ENCODE data around the gene STPG2. TPM values are rescaled to one million over a fixed set of nuclear protein-coding genes. Genes with fewer than 3 reads are reported as not detected.
A peak's percentile ranks its signal among the peaks of the same experiment; 100 is the strongest.
"Not testable (repeated sequence)": the region's sequence is repeated elsewhere in the genome, so short reads cannot be mapped to it uniquely, and the experiment has no call there.

The STPG2 gene
- polyA plus RNA-seq, 4 donors = 0.38 to 0.81 (median 0.50) TPM

- no peak for DNase-seq (ENCODE audit: low read depth in 4 of 4, low spot score in 2 of 4)
Observed at GRCh38 chr4:97662133-97662532, 481.1 kb downstream of the STPG2 start.

DNA sequence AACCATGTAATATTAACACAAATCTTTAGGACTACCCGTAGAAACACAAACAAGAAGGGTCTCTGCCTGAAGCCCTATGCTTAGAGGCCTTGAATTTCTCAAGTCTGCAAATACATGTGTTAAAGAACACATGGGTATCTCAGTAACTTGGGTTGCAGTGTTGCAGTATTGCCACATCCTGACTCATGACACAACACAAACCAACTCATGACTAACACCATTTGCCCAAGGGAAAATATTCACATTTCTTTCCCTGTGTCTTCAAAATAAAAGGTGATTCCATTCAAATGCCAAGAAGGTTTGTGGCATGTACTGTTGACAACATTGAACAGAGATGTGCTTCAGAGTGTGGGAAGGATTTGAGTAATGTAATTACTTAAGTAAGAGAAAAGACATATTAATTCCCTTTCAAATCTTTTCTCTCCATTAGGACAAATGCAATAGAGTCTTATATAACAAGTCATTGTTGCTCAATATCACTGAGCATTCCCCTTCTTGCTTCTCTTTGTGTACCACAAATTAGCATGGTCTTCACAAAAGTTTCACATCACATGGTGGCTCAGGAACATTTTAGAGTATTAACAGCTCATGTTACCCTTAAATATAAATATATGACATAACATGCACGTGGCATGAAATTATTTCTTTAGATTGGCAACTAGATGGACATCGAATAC, 487.1 kb downstream of the STPG2 start:
- no peak for DNase-seq (ENCODE audit: low read depth in 4 of 4, low spot score in 2 of 4)

GRCh38 chr4:97653701-97654100, 489.6 kb downstream of the STPG2 start:
- no peak for DNase-seq (ENCODE audit: low read depth in 4 of 4, low spot score in 2 of 4)

- DNase-seq (ENCODE audit: low read depth in 4 of 4, low spot score in 2 of 4) = peak in 1 of 4 donors; percentile 19
Observed at GRCh38 chr4:97646997-97647396, 496.3 kb downstream of the STPG2 start.

DNA sequence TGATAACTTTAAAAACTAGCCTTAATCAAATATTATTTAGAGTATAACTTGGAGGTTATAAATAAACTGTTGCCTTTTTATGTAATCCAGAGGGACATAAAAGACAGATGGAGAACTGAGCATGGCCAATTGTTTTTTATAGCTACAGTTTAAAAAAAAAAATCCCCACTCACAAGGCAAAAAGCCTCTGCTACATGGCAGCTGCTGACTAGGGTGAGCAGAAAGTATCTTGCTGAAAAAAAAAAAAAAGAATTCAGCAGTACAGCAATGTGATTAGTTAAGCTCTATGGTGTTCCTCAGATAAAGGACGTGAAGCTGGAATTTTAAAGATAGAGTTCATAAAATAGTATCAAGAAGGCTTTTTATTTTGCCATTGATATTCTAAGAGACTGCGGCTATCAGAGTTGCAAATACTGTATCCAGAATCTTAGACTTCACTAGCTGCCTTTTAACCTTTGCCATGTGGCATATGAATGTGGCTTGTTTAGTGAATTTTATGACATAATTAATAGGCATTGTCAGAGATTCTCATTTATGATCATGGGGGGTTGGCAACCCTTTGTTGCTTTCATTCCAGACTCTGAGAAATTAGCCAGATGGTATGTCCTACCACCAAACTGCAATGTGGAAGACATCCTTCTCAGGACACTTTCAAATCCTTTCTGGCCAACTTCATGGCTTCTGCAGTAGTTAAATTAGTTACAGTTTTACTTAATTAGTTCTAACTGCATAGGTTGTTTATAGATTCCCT, 498.0 kb downstream of the STPG2 start:
- no peak for DNase-seq (ENCODE audit: low read depth in 4 of 4, low spot score in 2 of 4)

- DNase-seq (ENCODE audit: low read depth in 4 of 4, low spot score in 2 of 4) = no peak
Observed at GRCh38 chr4:97643179-97643578, 500.1 kb downstream of the STPG2 start.

DNA sequence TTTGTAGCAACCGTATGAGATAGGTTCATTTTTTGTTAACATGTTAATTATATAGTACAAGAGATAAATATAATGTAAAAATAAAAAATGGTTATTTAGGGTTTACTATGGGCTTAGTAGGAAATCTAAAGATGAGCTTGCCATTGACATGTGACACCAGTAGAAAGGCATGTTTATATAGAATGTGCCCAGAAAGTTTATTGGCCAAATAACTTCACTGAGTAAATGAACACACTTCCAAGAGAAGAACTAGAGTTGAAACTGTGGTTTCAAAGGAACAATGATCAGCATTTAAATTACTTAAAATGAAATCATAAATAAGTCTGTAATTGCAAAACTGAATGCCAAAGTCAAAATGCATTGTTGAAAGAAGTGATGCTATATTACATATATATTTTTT, 503.3 kb downstream of the STPG2 start:
- DNase-seq (ENCODE audit: low read depth in 4 of 4, low spot score in 2 of 4) = no peak

DNA sequence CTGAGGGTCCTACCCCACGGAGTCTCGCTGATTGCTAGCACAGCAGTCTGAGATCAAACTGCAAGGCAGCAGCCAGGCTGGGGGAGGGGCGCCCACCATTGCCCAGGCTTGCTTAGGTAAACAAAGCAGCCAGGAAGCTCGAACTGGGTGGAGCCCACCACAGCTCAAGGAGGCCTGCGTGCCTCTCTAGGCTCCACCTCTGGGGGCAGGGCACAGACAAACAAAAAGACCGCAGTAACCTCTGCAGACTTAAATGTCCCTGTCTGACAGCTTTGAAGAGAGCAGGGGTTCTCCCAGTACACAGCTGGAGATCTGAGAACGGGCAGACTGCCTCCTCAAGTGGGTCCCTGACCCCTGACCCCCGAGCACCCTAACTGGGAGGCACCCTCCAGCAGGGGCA, 509.4 kb downstream of the STPG2 start:
- DNase-seq (ENCODE audit: low read depth in 4 of 4, low spot score in 2 of 4) = not testable (repeated sequence)

- DNase-seq (ENCODE audit: low read depth in 4 of 4, low spot score in 2 of 4) = no peak
Observed at GRCh38 chr4:97627750-97628149, 515.5 kb downstream of the STPG2 start.

GRCh38 chr4:97624204-97624603, 519.1 kb downstream of the STPG2 start:
- no peak for DNase-seq (ENCODE audit: low read depth in 4 of 4, low spot score in 2 of 4)

GRCh38 chr4:97605932-97606331, 537.3 kb downstream of the STPG2 start:
- no peak for DNase-seq (ENCODE audit: low read depth in 4 of 4, low spot score in 2 of 4)

DNA sequence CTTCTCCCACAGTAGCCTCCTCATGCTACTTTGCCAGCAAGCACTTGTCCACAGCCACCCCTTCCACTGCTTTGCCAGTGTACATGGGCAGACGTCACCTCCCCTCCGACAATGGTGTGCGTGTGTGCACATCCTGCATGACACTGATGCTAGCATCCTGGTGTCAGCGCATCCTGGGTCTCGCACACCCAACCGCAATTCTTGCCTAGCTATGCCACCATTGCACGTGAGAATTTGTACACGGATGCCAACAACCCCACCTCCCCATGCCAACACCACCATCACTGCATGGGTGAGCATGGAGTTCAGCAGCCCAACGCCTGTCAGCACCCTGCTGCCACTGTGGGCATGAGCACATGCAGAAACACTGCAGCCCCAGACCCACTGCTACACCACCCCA, 550.0 kb downstream of the STPG2 start:
- no peak for DNase-seq (ENCODE audit: low read depth in 4 of 4, low spot score in 2 of 4)

- no peak for DNase-seq (ENCODE audit: low read depth in 4 of 4, low spot score in 2 of 4)
Observed at GRCh38 chr4:97590266-97590665, 553.0 kb downstream of the STPG2 start.

DNA sequence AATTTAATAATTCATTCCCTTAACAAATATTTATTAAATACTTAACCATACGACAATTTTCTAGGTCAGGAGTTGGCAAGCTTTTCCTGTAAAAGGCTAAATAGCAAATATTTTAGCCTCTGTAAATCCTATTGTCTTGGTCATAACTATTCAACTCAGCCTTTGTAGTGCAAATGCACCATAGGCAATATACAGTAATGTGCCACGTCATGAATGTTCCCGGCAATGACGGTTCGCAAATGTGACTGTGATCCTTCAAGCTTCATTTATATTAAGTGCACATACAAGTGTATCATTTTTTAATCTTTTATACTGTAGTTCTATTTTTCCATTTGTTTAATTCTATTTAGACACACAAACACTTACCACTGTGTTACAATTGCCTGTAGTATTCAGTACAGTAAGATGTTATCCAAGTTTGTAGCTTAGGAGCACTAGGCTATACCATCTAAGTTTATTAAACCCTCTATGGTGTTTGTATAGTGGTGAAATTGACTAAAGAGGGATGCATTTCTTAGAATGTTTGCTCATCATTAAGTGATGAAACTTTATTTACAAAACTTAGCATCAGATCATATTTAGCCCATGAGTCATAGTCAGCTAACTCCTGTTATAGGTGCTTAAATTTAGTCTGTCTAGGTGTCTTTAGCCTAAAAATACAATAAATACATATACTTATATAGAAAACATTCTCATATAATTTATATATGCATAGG, 553.6 kb downstream of the STPG2 start:
- DNase-seq (ENCODE audit: low read depth in 4 of 4, low spot score in 2 of 4) = no peak

GRCh38 chr4:97587912-97588311, 555.4 kb downstream of the STPG2 start:
- DNase-seq (ENCODE audit: low read depth in 4 of 4, low spot score in 2 of 4) = no peak

DNA sequence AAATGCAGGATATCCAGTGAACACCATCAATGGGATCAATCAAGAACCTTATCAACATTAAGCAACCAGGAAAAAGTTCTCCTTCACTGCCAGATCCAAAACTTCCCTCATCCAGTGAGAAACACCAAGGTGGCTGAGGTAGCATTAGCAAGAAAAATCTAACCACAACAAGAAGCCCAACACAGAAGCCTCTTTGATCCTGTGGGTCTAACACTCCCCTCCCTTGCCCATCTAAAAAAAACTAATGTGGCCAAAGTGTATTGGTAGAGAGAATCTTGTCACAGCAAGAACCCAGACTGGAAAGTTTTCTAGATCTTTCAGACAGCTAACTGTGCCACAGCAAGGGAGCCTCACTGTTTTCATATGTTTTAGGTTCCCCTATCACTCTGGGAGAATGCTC, 558.0 kb downstream of the STPG2 start:
- DNase-seq (ENCODE audit: low read depth in 4 of 4, low spot score in 2 of 4) = no peak

GRCh38 chr4:97582890-97583289, 560.4 kb downstream of the STPG2 start:
- no peak for DNase-seq (ENCODE audit: low read depth in 4 of 4, low spot score in 2 of 4)

GRCh38 chr4:97577004-97577403, 566.3 kb downstream of the STPG2 start:
- DNase-seq (ENCODE audit: low read depth in 4 of 4, low spot score in 2 of 4) = no peak

DNA sequence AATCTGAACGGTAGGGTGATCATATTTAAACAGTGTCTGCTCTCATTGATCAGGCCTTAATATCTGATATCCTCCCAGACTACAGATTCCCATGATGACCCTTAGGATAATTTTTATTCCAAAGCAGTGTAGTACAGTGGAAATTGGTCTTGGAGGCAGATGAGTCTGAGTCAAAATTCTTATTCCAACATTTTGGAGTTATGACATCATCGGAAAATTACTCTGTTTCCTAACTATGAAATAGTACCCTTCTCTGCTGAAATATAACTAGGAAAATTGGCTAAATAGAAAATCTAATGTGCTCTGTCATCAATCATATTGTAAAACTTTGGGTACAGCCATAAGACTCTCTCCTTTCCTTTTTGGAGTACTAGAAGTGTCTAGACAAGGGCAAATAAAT, 583.3 kb downstream of the STPG2 start:
- DNase-seq (ENCODE audit: low read depth in 4 of 4, low spot score in 2 of 4) = no peak

GRCh38 chr4:97558204-97558778, 585.0 kb downstream of the STPG2 start:
- no peak for DNase-seq (ENCODE audit: low read depth in 4 of 4, low spot score in 2 of 4)

DNA sequence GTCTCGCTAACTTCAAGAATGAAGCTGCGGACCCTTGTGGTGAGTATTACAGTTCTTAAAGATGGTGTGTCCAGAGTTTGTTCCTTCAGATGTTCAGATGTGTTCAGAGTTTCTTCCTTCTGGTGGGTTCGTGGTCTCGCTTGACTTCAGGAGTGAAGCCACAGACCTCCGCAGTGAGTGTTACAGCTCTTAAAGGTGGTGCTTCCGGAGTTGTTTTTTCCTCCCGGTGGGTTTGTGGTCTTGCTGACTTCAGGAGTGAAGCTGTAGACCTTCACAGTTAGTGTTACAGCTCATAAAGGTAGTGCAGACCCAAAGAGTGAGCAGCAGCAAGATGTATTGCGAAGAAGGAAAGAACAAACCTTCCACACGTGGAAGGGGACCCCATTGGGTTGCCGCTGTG, 592.6 kb downstream of the STPG2 start:
- not testable (repeated sequence) for DNase-seq (ENCODE audit: low read depth in 4 of 4, low spot score in 2 of 4)
